SK-N-SH (cell line): ENCODE measurements around the gene UBR2. TPM values are rescaled to one million over a fixed set of nuclear protein-coding genes. Genes with fewer than 3 reads are reported as not detected.

Source experiments
- CTCF ChIA-PET: fragments of 300-600, 350-600 bp; formaldehyde crosslinking; extraction: SDS; loops from one replicate; lab custom pipeline; 2021; lab: Yijun Ruan, JAX
- POLR2A ChIA-PET: fragments of 350-600 bp; sonication (Branson Sonifier 250); formaldehyde crosslinking; extraction: SDS; loops from one replicate; lab custom pipeline; 2020; ENCODE audit warnings: antibody characterized with exemption, inconsistent platforms; lab: Yijun Ruan, JAX
- DNase-seq: peaks from one replicate; pipeline ENCODE4 v3.0.0; 2012
- H2AFZ ChIP-seq: fragments of 200-600 bp; sonication (generic); 2 replicates; pipeline ENCODE4 v1.8.1; 2016; ENCODE audit warnings: antibody characterized with exemption, mild to moderate bottlenecking, low read depth
- H3F3A ChIP-seq: fragments of 200-600 bp; sonication (generic); replicated peaks from 2 replicates; pipeline ENCODE3; 2016; ENCODE audit warnings: antibody characterized with exemption, mild to moderate bottlenecking; ENCODE audit not compliant: insufficient read depth
- H3K27ac ChIP-seq, 2 experiments: fragments of 200-500 bp in 1 of 2; fragments of 200-600 bp in 1 of 2; sonication (Bioruptor generic) in 1 of 2; sonication (generic), shearing (Covaris generic) in 1 of 2; 2 replicates each; pipeline versions ENCODE4 v1.5.1 to v1.6.1; 2014 to 2016; ENCODE audit warnings: low read depth in 2 of 2, inconsistent platforms in 1 of 2, low read length in 1 of 2, mild to moderate bottlenecking in 1 of 2, mixed read lengths in 1 of 2
- H3K27me3 ChIP-seq: fragments of 200-600 bp; sonication (generic), shearing (Covaris generic); 2 replicates; pipeline ENCODE4 v1.6.1; 2016; ENCODE audit warnings: mixed run types; ENCODE audit not compliant: insufficient read depth
- H3K36me3 ChIP-seq, 2 experiments: fragments of 200-500 bp in 1 of 2; fragments of 200-600 bp in 1 of 2; sonication (Bioruptor generic) in 1 of 2; sonication (generic) in 1 of 2; replicated peaks in 1 of 2; 2 replicates each; pipeline versions ENCODE3 to v1.5.1; 2014 to 2016; ENCODE audit warnings: low read length in 1 of 2, mild to moderate bottlenecking in 1 of 2; ENCODE audit not compliant: insufficient read depth in 2 of 2, control insufficient read depth in 1 of 2
- H3K4me1 ChIP-seq, 2 experiments: fragments of 200-500 bp in 1 of 2; fragments of 200-600 bp in 1 of 2; sonication (Bioruptor generic) in 1 of 2; sonication (generic), shearing (Covaris generic) in 1 of 2; 2 replicates each; pipeline versions ENCODE4 v1.5.1 to v1.6.1; 2014 to 2016; ENCODE audit warnings: low read depth in 1 of 2, low read length in 1 of 2, mixed run types in 1 of 2; ENCODE audit not compliant: insufficient read depth in 2 of 2, control insufficient read depth in 1 of 2
- H3K4me2 ChIP-seq: fragments of 200-600 bp; sonication (generic), shearing (Covaris generic); 2 replicates; pipeline ENCODE4 v1.6.1; 2017; ENCODE audit warnings: mixed run types
- H3K4me3 ChIP-seq, 2 experiments: fragments of 200-500 bp in 1 of 2; fragments of 200-600 bp in 1 of 2; sonication (Bioruptor generic) in 1 of 2; sonication (generic), shearing (Covaris generic) in 1 of 2; 2 replicates each; pipeline versions ENCODE4 v1.5.1 to v1.8.1; 2014 to 2016; ENCODE audit warnings: low read depth in 2 of 2, inconsistent platforms in 1 of 2, low read length in 1 of 2, mild to moderate bottlenecking in 1 of 2, mixed read lengths in 1 of 2, moderate library complexity in 1 of 2
- H3K79me2 ChIP-seq: fragments of 200-600 bp; sonication (generic); 2 replicates; pipeline ENCODE4 v1.8.1; 2017; ENCODE audit warnings: mild to moderate bottlenecking; ENCODE audit not compliant: insufficient read depth
- H3K9ac ChIP-seq: fragments of 200-600 bp; sonication (generic); 2 replicates; pipeline ENCODE4 v1.6.1; 2017; ENCODE audit warnings: mixed run types
- H3K9me2 ChIP-seq: fragments of 200-600 bp; sonication (generic); 2 replicates; pipeline ENCODE4 v1.6.1; 2017; ENCODE audit warnings: mixed run types
- H3K9me3 ChIP-seq: fragments of 200-600 bp; sonication (generic); 2 replicates; pipeline ENCODE4 v1.6.1; 2017; ENCODE audit warnings: mixed run types, mild to moderate bottlenecking, moderate library complexity
- H4K20me1 ChIP-seq: fragments of 200-600 bp; sonication (generic); 2 replicates; pipeline ENCODE4 v1.6.1; 2017; ENCODE audit warnings: mild to moderate bottlenecking, mixed run types; ENCODE audit not compliant: insufficient read depth
- CHD2 ChIP-seq: fragments of 150-350 bp; IDR thresholded peaks from 2 replicates; pipeline ENCODE4 v1.6.1; 2018; ENCODE audit warnings: low read length; ENCODE audit not compliant: partially characterized antibody
- ELF1 ChIP-seq: IDR thresholded peaks from 2 replicates; pipeline ENCODE4 v1.4.0; 2012
- EP300 ChIP-seq, 2 experiments: IDR thresholded peaks; 2 replicates each; pipeline versions ENCODE4 v1.4.0 to v1.6.1; 2012; ENCODE audit warnings: borderline replicate concordance in 1 of 2, low read depth in 1 of 2, low read length in 1 of 2
- EZH2phosphoT487 ChIP-seq: fragments of 200-600 bp; sonication (generic); IDR thresholded peaks from 2 replicates; pipeline ENCODE4 v1.6.1; 2017; ENCODE audit warnings: low read depth, mixed run types, mild to moderate bottlenecking, antibody characterized with exemption, moderate library complexity, borderline replicate concordance
- GABPA ChIP-seq: IDR thresholded peaks from 2 replicates; pipeline ENCODE4 v1.4.0; 2012; ENCODE audit warnings: low read depth, mild to moderate bottlenecking
- GATA2 ChIP-seq: sonication (generic); formaldehyde crosslinking; IDR thresholded peaks from 2 replicates; pipeline ENCODE4 v1.5.0; 2020; ENCODE audit warnings: mild to moderate bottlenecking, missing genetic modification reagents
- IRF3 ChIP-seq: fragments of 150-350 bp; IDR thresholded peaks from 2 replicates; pipeline ENCODE4 v1.6.1; 2016; ENCODE audit warnings: mild to moderate bottlenecking, low read depth, low read length
- JUND ChIP-seq: IDR thresholded peaks from 2 replicates; pipeline ENCODE4 v1.4.0; 2012
- MAX ChIP-seq: IDR thresholded peaks from 2 replicates; pipeline ENCODE4 v1.4.0; 2012; ENCODE audit warnings: low read depth
- MEF2A ChIP-seq: IDR thresholded peaks from 2 replicates; pipeline ENCODE4 v1.4.0; 2012; ENCODE audit warnings: low read depth, borderline replicate concordance
- MXI1 ChIP-seq: IDR thresholded peaks from 2 replicates; pipeline ENCODE4 v1.6.1; 2012; ENCODE audit warnings: mild to moderate bottlenecking, low read depth, low read length, improper control_type of control experiment
- NFIC ChIP-seq: IDR thresholded peaks from 2 replicates; pipeline ENCODE4 v1.4.0; 2012; ENCODE audit warnings: borderline replicate concordance
- PBX3 ChIP-seq: IDR thresholded peaks from 2 replicates; pipeline ENCODE4; 2012
- RCOR1 ChIP-seq: fragments of 150-350 bp; IDR thresholded peaks from 2 replicates; pipeline ENCODE4 v1.6.1; 2017; ENCODE audit warnings: antibody characterized with exemption, low read length
- REST ChIP-seq: IDR thresholded peaks from 2 replicates; pipeline ENCODE4 v1.6.1; 2012; ENCODE audit warnings: mild to moderate bottlenecking, low read depth, low read length, moderate library complexity
- SIN3A ChIP-seq: IDR thresholded peaks from 2 replicates; pipeline ENCODE4 v1.6.1; 2012; ENCODE audit warnings: low read depth, mild to moderate bottlenecking, low read length, moderate library complexity, borderline replicate concordance
- SMC3 ChIP-seq: IDR thresholded peaks from 2 replicates; pipeline ENCODE4 v1.6.1; 2012; ENCODE audit warnings: low read depth, low read length, improper control_type of control experiment
- TEAD4 ChIP-seq: IDR thresholded peaks from 2 replicates; pipeline ENCODE4 v1.4.0; 2012; ENCODE audit warnings: mild to moderate bottlenecking, borderline replicate concordance; ENCODE audit not compliant: insufficient read depth
- whole genome bisulfite sequencing: methylation state at CpG from one replicate; pipeline ENCODE4 v1.1.6; 2017; ENCODE audit warnings: low lambda C conversion rate; 5-methylcytosine and 5-hydroxymethylcytosine counted together
- polyA plus RNA-seq, 3 experiments: library from polyadenylated mRNA; depleted of rRNA; stranded (reverse); fragments of >200 nt; gene quantifications; 2 replicates each; pipeline ENCODE4 v1.2.3, GENCODE V29; 2012

UBR2 gene
- polyA plus RNA-seq, 1 of the 3 experiments (the other 2 are of a cell fraction): 5.2 TPM

GRCh38 chr6:42637681-42638080 is 73.9 kb downstream of the UBR2 start:
- whole genome bisulfite sequencing: 97% methylated on average over 3 of the region's 3 CpGs
- Histone ChIP-seq H3K4me2 (no peak overlapping the region), H2AFZ (no peak overlapping the region), H3K79me2 (no peaks in the 10 kb centered on the region), H3K27me3 (no peaks in the 10 kb centered on the region), H3K36me3 (peaks cover 47 to 73% of the 10 kb centered on the region in 2 experiments), H3F3A (no peaks in the 10 kb centered on the region), H3K9me3 (no peaks in the 10 kb centered on the region), H3K9ac (no peak overlapping the region), H3K27ac (no peak overlapping the region), H3K9me2 (no peaks in the 10 kb centered on the region), H3K4me1 (no peaks in the 10 kb centered on the region), H4K20me1 (no peaks in the 10 kb centered on the region), H3K4me3 (no peak overlapping the region)
- DNase-seq: no peak
- POLR2A ChIA-PET: no interaction called here
- CTCF ChIA-PET: interaction anchor here (0.8 to 1.1 kb wide), 3 partner anchors 10 to 24 kb away, joined by 3 read pairs; no protein-coding TSS in a partner anchor
- no peak for TF ChIP-seq EP300 (IDR thresholded peaks at IDR 0.05; ENCODE audit: borderline replicate concordance in 1 of 2, low read depth in 1 of 2, low read length in 1 of 2)
- TF ChIP-seq SIN3A: no peak
- no peak for TF ChIP-seq REST
- no peak for TF ChIP-seq SMC3
- TF ChIP-seq PBX3: no peak
- TF ChIP-seq JUND: no peak
- no peak for TF ChIP-seq GABPA
- TF ChIP-seq CHD2: no peak
- no peak for TF ChIP-seq IRF3
- no peak for TF ChIP-seq MXI1
- no peak for TF ChIP-seq MEF2A
- no peak for TF ChIP-seq MAX
- no peak for TF ChIP-seq ELF1
- TF ChIP-seq EZH2phosphoT487: no peak
- no peak for TF ChIP-seq NFIC
- no peak for TF ChIP-seq TEAD4
- TF ChIP-seq RCOR1: no peak
- no peak for TF ChIP-seq GATA2 (CRISPR knock-in tag)
